ENCODE data around the gene EGR1. TPM values are rescaled to one million over a fixed set of nuclear protein-coding genes. Genes with fewer than 3 reads are reported as not detected.

Gene EGR1
- total and polyA plus RNA-seq, 4 donors = 1.4 to 88.7 (median 13.1) TPM

DNA sequence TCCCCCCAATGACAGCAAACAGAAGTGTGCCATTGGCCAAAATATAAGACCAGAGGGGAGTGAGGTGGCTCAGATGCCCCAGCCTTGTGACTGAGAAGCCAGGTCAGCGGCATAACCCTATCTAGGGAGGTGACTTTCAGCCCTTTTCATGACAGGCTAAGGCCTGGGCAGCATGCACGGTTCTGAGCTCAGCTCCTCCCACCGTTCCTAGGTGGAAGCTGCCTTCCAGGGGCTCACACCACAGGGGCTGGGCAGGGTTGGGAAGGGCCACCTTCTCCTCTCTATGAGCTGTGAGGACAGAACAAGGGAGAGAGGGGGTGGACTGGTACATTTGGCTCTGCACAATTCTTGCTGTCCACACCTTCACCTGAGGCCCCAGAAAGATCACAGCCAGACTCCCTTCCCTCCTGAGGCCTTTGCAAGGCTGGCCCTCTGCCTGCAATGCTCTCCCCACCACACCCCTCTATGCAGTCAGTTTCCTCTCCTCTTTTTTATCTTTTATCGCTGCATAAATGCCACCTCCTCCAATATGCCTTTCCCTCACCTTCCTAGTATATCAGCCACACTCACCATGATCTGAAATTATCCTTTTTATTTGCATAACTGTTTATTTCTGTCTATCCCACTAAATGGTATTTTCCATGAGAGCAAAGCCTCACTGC is 5.1 kb upstream of the EGR1 start (continued):
- TF ChIP-seq, protein P1, sequence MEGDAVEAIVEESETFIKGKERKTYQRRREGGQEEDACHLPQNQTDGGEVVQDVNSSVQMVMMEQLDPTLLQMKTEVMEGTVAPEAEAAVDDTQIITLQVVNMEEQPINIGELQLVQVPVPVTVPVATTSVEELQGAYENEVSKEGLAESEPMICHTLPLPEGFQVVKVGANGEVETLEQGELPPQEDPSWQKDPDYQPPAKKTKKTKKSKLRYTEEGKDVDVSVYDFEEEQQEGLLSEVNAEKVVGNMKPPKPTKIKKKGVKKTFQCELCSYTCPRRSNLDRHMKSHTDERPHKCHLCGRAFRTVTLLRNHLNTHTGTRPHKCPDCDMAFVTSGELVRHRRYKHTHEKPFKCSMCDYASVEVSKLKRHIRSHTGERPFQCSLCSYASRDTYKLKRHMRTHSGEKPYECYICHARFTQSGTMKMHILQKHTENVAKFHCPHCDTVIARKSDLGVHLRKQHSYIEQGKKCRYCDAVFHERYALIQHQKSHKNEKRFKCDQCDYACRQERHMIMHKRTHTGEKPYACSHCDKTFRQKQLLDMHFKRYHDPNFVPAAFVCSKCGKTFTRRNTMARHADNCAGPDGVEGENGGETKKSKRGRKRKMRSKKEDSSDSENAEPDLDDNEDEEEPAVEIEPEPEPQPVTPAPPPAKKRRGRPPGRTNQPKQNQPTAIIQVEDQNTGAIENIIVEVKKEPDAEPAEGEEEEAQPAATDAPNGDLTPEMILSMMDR (IDR thresholded peaks at IDR 0.05; ENCODE audit: low read depth, low read length, missing input control) = no peak
- no peak for TF ChIP-seq HNF4A (conservative IDR thresholded peaks at IDR 0.05)

DNA sequence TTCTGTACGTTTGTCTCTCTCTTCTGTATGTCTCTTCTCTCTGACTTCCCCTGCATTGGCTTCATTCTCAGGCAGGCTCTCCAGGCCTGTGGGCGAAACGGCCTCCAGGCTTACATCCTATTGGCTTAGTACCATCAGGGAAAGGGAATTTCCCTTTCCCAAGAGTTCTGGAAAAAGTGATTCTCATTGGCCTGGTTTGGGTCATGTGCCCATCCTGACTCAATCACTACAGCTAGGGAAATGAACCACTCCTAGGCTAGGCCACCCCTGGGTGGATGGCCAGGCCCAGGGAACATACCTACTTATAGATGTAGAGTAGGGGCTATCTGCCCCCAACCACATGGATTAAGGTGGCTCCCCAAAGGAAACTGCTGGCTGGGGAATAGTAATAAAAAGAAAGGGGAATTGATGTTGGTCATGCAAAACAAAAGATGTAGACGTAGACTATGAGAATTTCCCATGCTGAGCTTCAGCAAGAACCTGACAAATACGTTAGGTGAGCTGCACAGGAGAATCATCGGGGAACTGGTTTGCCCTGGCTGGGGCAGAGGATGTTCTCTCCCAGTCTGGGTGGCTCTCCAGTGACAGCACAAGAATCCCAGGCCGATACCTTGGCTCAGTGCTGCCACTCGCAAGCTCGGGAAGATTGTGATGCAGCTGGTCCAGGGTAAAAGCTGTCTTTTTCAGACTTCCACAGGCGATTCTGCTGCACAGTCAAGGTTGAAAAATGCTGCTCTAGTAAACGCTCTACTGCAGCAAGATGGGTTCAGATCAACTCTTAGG is 3.7 kb upstream of the EGR1 start:
- Histone ChIP-seq H3K27ac (ENCODE audit: low read depth in 1 of 2, low read length in 2 of 2) (no peak overlapping the region), H3K36me3 (ENCODE audit: control insufficient read depth in 4 of 4, insufficient read depth in 3 of 4, low read depth in 1 of 4, low read length in 3 of 4) (peaks cover 0 to 1% (median 0%) of the 10 kb centered on the region in 4 donors), H3K4me1 (ENCODE audit: control insufficient read depth in 4 of 4, insufficient read depth in 4 of 4, low read length in 3 of 4) (peaks cover 0 to 6% (median 5%) of the 10 kb centered on the region in 4 donors), H3K9me3 (ENCODE audit: control insufficient read depth in 4 of 4, low read length in 3 of 4) (no peaks in the 10 kb centered on the region), H3K4me3 (ENCODE audit: low read depth in 1 of 3, low read length in 3 of 3) (no peak overlapping the region), H3K9ac (ENCODE audit: low read depth in 1 of 2, low read length in 2 of 2) (no peak overlapping the region), H3K27me3 (ENCODE audit: control insufficient read depth in 4 of 4, insufficient read depth in 4 of 4, low read length in 3 of 4) (no peaks in the 10 kb centered on the region)
- TF ChIP-seq, protein P2, sequence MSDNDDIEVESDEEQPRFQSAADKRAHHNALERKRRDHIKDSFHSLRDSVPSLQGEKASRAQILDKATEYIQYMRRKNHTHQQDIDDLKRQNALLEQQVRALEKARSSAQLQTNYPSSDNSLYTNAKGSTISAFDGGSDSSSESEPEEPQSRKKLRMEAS (IDR thresholded peaks at IDR 0.05) = no peak
- TF ChIP-seq YY1 (IDR thresholded peaks at IDR 0.05) (no peak), SP1 (IDR thresholded peaks at IDR 0.05) (no peak), GABPA (IDR thresholded peaks at IDR 0.05 in 1 of 2, conservative IDR thresholded peaks at IDR 0.05 in 1 of 2) (no peak)
- DNase-seq (ENCODE audit: low spot score) = no peak
- WGBS = 86% methylated on average over 11 of the region's 11 CpGs

DNA sequence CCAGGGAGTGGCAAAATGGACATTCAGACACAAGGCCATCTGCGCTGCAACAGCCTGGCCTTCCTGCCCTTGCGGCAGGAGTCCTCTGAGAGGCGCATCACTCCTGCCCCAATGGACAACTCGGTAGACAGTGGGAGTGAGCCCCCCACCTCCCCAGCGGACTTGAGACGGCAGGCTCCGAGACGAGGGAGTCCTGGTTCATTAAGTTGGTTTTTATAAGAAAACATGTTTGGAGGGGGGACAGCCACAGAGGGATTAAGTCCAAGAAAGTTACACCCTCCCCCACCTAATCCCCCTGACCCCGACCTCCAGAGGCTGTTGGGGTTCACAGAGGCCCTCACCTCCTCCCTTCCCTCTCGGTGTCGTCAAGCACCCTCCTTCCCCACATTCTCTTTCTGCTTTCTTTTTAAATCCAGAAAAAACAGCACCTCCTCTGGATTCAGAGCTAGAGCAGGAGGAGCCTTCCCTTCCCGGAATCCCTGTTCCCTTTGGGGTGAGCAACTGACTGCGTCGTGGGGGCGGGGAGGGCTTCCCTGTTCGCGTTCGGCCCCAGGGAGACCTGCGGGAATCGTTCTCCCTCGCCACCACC is 1.8 kb upstream of the EGR1 start:
- WGBS = 22% methylated on average over 21 of the region's 21 CpGs
- H3K36me3 ChIP-seq (ENCODE audit: control insufficient read depth in 4 of 4, insufficient read depth in 3 of 4, low read depth in 1 of 4, low read length in 3 of 4) = peaks cover 2 to 14% (median 13%) of the 10 kb centered on the region in 4 donors
- TF ChIP-seq FOXA1 (IDR thresholded peaks at IDR 0.05) (no peak), SP1 (IDR thresholded peaks at IDR 0.05) (no peak), NR2F2 (IDR thresholded peaks at IDR 0.05) (peak; percentile 50), RXRA (IDR thresholded peaks at IDR 0.05) (peak in 1 of 2 donors; percentile 13)
- TF ChIP-seq, protein P1 (IDR thresholded peaks at IDR 0.05; ENCODE audit: low read depth, low read length, missing input control) = peak; percentile 17
- peak overlapping the region; percentile 49 to 52 for H3K9ac ChIP-seq (ENCODE audit: low read depth in 1 of 2, low read length in 2 of 2)
- peak overlapping the region; percentile 94 to 95 for H3K27ac ChIP-seq (ENCODE audit: low read depth in 1 of 2, low read length in 2 of 2)
- DNase-seq (ENCODE audit: low spot score) = no peak
- H3K4me1 ChIP-seq (ENCODE audit: control insufficient read depth in 4 of 4, insufficient read depth in 4 of 4, low read length in 3 of 4) = peaks cover 0 to 25% (median 14%) of the 10 kb centered on the region in 4 donors
- H3K27me3 ChIP-seq (ENCODE audit: control insufficient read depth in 4 of 4, insufficient read depth in 4 of 4, low read length in 3 of 4) = no peaks in the 10 kb centered on the region
- H3K9me3 ChIP-seq (ENCODE audit: control insufficient read depth in 4 of 4, low read length in 3 of 4) = no peaks in the 10 kb centered on the region
- peak overlapping the region; percentile 52 to 84 (median 83) for H3K4me3 ChIP-seq (ENCODE audit: low read depth in 1 of 3, low read length in 3 of 3)
